HG03521 (cell line): ENCODE measurements around the gene CCDC12.
A peak's percentile ranks its signal among the peaks of the same experiment; 100 is the strongest.

Experiments used
- ATAC-seq: cut with Tn5 transposase; IDR thresholded peaks from one replicate; pipeline ENCODE4 v1.9.1; 2021; ENCODE audit warnings: mild to moderate bottlenecking, moderate library complexity; ENCODE audit not compliant: unreplicated experiment

CCDC12 gene

GRCh38 chr3:46942076-46942475, 34.5 kb downstream of the CCDC12 start:
- no peak for ATAC-seq

DNA sequence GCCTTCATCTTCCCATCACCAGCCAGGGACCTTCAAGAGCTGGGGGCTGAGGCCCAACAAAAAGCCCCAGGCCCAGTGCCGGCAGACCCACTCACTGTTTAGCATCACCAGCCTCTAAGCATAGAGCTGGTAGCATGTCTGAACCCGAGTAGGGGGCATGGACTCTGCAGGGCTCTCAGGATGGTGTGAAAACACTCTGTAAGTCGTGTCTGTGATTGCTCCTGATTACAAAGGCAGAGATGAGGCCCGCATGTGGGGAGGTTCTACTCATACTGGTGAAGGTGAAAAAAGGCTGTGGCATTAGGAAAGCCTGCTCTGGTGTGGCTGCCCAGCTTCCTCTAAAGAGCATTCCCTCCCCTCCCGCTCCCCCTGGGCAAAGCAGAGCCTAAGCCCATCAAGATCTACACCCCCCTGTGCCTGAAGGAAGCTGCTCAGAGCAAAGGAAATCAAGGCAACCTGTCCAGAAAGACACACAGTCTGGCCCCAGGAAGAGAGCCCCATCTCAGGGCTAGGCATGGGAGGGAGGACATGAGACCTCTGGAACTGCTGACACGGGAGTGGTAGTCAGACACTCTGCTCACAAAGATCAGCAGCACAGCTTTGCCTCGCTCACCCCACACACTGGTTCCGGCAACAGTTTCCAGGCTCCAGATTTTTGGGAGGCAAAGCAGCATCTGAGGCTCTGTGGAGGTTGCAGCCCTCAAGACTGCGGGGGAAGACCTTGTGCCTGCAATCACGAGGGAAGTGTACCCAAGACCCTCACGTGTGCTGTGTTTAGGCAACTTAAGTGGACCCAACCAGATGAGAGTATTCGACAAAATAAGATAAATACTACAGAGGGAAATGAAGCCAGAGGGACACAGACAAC, 36.7 kb downstream of the CCDC12 start:
- ATAC-seq: no peak

- ATAC-seq: no peak
Observed at GRCh38 chr3:46938118-46938517, 38.4 kb downstream of the CCDC12 start.

DNA sequence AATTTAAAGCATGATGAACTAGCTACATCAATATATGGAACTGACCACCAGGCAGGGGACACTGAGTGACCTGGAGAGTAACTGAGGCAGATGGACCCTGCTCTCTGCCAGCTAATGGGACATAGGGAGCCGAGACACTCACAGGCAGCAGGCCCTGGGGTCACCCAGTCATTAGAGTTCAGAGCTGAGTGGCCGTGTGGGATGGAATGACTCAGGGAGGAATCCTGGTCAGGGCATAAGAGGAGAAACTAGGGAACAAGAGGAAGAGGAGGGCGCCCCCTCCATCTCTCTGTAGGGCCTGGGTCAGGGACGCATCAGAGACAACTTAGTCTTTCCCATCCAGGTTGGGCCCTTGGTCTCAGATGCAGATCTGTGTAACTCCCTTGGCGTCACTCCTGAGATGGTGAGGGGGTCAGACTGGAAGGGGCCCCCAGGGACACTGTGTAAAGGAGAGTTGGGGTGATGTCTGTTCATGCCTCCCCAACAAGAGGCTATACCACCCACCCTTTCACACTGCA, 39.8 kb downstream of the CCDC12 start:
- ATAC-seq: no peak

DNA sequence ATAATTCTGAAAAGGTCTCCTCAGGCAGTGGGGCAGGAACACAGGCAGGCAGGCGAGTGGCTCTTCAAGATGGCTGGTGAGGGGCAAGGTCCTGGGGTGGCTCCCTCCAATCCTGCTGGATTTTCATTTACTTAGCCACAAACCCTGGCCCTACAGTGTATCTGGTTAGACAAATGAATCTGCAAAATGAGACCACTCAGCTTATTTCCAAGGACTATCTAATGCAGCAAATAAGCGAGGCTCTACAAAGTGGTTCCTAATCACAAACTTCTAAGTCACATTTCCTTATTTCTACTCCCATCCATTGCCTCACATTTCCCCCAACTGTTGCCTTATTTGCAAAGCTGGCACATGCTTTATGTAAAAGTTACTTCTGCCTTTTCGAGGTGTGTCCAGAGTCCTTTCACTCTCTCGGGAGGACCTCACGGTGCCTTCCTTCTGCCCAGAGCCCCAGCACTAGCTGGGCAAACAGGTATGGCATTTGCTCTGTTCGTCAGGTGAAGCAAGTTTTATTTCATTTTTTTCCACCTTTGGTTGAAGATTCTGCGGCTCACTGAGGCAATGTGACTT, 40.5 kb downstream of the CCDC12 start:
- ATAC-seq: no peak

GRCh38 chr3:46935168-46935858, 41.2 kb downstream of the CCDC12 start:
- ATAC-seq: no peak

DNA sequence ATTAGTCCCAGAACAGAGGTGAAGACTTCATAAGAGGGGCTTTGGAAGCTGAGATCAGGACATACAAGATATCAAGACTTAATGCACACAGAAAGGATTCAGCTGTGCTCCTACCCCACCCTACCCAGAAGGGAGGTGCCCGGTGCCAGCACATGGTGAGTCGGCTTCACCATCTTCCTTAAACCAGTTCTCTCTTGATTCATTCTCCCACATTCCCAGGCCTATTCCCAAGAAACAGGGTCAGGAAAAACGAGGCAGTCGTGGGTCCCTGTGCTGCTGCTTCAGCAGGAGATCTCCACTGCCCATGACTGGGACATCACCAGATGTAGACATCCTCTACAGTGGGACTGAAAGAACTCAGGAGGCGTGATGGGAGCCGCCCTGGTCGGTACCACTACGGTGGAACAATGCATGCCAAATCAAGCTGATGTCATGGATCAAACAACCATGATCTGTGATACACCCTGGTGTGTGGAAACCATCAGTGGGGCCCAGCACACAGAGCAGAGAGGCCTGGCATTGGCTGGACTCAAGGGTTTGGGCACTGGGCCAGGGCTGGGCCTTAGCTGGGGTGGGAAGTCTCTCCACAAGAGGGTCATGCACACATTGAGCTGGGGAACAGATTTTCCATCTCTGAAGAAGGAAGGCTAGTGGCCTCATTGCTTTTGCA, 41.9 kb downstream of the CCDC12 start:
- no peak for ATAC-seq

DNA sequence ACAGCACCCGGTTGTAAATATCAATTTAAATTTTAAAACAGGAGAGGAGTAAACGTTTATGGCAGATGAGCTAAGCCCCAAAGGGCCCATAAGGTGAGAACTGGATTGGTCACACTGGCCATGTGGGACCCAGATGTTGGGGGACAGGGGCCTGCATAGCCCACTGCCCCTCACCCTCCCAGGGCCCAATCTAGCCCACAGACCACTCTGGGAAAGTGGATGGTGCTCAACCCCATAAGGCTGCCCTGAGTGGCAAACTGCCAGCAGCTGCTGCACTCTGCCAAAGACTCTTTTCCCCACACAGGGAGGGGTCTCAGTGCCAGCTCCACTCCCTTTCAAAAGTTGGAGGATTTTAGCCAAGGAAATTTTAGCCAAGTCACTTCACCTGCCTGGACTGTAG, 42.5 kb downstream of the CCDC12 start:
- no peak for ATAC-seq

- ATAC-seq: no peak
Observed at GRCh38 chr3:46933261-46933660, 43.3 kb downstream of the CCDC12 start.

DNA sequence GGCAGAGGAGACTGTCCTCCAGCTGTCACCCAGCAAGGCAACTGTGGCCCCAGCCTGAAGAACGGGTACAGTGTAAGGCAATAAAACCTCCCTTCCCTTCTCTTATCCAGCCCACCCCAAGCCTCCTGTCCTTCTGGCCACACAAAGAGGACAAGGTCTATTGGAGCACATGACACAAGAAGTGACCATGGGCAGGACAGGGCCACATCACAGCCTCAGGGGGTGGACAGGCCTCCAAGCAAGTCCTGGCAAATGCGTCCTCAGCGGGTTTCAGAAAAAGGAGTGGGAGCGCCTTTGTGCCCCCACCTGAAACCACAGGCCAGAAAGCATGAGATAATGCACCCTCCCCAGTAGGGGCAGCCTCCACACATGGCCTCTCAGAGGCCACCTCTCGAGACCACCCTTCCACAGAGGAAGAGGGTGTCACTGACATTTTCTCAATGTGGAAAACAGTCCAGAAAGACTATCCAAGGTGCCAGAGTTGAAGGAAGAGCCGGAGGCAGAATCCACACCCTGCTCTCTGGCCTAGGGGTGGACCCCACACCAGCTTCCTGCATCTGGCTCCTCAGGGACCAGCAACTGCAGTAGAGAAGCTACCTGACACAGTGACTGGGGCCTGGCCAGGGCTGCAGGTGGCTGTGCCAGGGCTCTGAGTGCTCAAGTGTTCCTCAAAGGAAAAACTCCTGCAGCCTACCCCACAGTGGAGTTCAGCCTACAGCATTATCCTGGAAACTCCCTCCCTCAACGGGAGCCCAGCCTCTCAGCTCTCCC, 43.9 kb downstream of the CCDC12 start:
- ATAC-seq: no peak

GRCh38 chr3:46931631-46932331, 44.8 kb downstream of the CCDC12 start:
- ATAC-seq: no peak

GRCh38 chr3:46930945-46931403, 45.6 kb downstream of the CCDC12 start:
- no peak for ATAC-seq

GRCh38 chr3:46930166-46930944, 46.2 kb downstream of the CCDC12 start:
- ATAC-seq: no peak

DNA sequence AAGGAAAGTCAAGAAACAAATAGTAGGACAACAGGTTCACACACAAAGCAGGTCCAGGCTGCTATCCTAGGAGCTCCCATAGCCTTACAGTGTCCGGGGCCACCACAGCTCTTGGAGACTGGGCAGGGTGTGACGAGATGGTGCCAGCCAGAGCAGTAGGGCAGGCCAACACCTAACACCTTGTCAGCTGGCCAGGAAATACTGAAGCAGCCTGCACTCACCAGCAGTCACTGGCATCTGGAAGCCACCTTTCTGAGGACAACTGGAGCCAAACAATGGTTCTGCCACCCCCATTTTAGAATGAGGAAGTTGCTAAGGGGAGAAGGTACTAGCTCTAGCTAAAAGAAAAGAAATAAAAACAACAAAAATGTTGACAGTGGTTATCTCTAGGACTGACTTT, 47.2 kb downstream of the CCDC12 start:
- no peak for ATAC-seq

- no peak for ATAC-seq
Observed at GRCh38 chr3:46928282-46928681, 48.3 kb downstream of the CCDC12 start.

DNA sequence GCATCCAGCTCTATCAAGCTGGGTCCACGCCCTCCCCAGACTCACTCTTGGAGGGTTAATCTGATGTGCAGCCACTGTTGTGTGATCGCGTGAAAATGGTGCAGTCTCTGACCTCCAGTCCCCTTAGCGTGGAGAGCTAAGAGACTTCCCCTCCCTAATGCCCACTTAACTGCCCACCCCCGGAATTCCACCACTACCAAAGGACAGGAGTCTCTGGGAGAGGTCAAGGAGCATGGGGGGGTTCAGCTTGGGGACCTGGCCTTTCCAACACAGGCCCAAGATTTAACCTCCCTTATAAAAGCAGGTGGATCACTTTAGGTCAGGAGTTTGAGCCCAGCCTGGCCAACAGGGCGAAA, 48.8 kb downstream of the CCDC12 start:
- ATAC-seq: no peak

- peak; percentile 53 for ATAC-seq
Observed at GRCh38 chr3:46926871-46927717, 49.5 kb downstream of the CCDC12 start.

- ATAC-seq: no peak
Observed at GRCh38 chr3:46926447-46926846, 50.1 kb downstream of the CCDC12 start.
